GM12874 (cell line): ENCODE results near the gene ZBED3.

Experiments used
- TF ChIP-seq, protein P1 (sequence below): IDR thresholded peaks from 2 replicates; pipeline ENCODE4 v1.5.1; 2011; ENCODE audit warnings: low read depth, mild to moderate bottlenecking, control low read depth, low read length, moderate library complexity; ENCODE audit not compliant: insufficient read depth

Gene ZBED3

GRCh38 chr5:77120086-77120485 lies 33.0 kb upstream of the ZBED3 start:
- TF ChIP-seq, protein P1, sequence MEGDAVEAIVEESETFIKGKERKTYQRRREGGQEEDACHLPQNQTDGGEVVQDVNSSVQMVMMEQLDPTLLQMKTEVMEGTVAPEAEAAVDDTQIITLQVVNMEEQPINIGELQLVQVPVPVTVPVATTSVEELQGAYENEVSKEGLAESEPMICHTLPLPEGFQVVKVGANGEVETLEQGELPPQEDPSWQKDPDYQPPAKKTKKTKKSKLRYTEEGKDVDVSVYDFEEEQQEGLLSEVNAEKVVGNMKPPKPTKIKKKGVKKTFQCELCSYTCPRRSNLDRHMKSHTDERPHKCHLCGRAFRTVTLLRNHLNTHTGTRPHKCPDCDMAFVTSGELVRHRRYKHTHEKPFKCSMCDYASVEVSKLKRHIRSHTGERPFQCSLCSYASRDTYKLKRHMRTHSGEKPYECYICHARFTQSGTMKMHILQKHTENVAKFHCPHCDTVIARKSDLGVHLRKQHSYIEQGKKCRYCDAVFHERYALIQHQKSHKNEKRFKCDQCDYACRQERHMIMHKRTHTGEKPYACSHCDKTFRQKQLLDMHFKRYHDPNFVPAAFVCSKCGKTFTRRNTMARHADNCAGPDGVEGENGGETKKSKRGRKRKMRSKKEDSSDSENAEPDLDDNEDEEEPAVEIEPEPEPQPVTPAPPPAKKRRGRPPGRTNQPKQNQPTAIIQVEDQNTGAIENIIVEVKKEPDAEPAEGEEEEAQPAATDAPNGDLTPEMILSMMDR, result no peak

DNA sequence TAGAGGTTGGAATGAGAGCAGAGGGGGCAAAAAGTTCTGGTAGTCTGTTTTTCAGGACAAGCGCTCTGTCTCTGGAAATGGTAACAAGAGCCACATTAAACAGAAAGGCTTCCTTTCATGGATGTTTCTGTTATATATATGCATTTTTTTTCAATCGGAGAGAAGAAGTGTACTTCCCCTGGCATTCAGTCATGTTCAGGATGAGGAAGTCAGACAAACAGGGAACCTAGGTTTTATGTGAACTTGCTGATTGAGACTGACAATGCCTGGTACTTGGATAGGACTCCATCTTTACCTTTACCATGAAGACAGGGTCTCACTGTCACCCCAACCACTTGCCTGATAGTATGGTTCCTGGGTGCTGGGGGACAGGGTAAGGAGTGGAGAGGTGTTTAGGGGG lies 30.1 kb upstream of the ZBED3 start:
- TF ChIP-seq, protein P1, result no peak

DNA sequence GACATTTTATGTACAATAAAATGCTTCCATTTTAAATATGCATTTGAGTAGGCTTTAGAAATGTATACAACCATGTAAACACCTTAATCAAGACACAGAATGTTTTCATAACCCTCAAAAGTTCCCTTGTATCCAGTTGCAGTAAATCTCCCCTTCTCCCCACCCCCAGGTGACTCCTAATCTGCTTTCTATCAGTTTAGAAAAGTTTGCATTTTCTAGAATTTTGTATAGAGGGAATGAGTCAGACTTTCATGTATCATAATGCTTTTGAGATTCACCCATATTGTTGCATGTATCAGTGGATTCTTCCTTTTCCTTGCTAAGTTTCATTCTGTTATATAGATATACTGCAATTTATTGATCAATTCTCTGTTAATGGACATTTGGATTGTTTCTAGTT lies 17.7 kb upstream of the ZBED3 start:
- TF ChIP-seq, protein P1, result no peak

- TF ChIP-seq, protein P1, result no peak
These were observed 16.4 kb upstream of the ZBED3 start for GRCh38 chr5:77103457-77103856.

DNA sequence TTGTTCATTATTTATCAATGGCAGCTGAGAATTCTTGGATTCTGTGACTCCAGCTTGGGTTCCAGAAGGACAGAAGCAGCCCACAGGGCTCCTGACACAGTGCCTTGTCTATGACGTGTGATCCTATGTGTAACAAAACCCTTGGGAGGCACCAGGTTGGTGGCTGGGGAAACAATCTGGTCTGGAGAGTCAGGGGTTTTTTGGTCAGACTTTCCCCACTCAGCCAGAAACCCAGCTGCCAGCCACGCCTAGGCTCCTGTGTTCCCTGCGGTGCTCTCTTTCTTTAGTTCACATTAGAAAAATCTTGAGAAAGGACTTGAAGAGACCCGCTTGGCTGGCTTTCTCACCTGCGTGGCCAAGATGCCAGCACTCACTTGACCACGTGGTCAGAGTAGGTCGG lies 15.5 kb upstream of the ZBED3 start:
- TF ChIP-seq, protein P1, result no peak

DNA sequence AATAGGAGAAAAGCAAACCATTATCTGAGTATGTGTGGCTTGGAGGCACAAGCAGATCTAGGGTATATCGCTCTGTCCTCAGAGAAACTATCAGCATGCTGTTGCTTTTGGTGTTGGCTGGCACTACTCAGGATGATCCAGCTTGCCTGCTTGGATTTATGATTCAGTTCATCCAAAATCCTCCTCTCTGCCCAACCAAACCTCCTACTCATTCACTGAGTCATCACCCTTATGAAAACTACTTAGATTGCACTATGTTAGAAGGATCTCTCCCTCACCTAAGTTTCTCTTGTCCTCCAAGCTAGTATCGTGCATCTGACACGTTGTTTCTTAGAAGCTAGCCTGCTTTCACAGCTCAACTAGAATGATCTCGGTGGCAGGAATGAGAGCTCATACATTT lies 14.2 kb upstream of the ZBED3 start:
- TF ChIP-seq, protein P1, result no peak

DNA sequence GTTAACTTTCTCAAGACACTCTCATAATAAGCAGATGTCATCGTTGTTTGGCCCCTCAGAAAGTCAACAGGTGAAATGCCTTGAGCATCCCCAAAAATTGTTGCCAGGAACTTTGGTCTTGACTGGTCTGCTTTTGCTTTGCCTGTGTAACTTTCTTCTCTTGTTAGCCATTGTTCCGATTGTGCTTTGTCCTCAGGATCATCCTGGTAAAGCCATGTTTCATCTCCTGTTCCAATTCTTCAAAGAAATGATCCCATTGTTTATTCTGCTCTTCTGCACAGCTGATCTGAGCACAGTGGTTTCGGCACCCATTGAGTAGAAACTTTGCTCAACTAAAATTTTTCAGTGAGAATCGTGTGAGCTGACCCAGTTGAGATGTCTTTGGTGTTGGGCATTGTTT lies 8.1 kb upstream of the ZBED3 start:
- TF ChIP-seq, protein P1, result no peak

DNA sequence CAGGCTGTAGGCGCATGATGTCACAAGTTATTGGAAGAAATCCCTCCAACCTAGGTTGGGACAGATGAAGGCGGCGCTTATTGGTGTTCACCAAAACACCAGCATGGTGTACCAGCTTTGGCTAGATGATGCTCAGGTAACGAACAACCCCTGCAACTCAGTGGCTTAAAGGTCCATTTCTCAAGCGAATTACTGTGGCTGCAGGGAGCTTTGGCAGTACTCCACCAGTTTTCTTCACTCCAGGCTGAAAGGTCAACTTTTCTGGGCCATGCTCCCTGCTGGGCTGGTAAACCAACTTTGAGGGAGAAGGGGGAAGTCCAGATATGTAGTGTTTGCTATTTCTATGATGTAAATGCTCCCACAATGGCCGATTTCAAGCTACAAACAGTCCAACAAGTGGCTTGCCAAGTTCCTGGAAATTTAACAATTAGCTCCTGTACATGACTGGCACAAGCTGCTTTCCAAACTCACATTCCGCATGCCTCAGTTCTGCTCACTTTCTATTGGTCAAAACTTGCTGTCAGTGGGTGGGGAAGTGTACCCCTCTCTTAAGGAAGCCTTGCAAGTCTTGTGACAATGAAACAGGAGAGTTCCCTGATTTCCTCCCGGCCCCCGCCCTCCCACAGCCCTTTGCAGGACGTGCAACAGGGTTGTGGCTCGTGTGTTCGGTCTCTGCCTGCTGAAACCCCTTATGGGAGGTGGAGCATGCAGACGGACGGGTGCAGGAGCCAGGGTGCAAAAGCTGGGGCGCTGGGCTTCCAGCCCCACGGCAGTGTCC lies 588 bp upstream of the ZBED3 start:
- TF ChIP-seq, protein P1, result no peak
